ENCODE data around the gene TNS1. TPM values are rescaled to one million over a fixed set of nuclear protein-coding genes. Genes with fewer than 3 reads are reported as not detected.
"Not testable (repeated sequence)": the region's sequence is repeated elsewhere in the genome, so short reads cannot be mapped to it uniquely, and the experiment has no call there.

The TNS1 gene
- total RNA-seq, 1 experiment from 2014 or later: 3.4 TPM

- no peak overlapping the region for H4K91ac ChIP-seq (ENCODE audit: insufficient read length, low read depth, low read length)
- H2BK120ac ChIP-seq (ENCODE audit: low read depth, low read length, poor library complexity, severe bottlenecking): no peak overlapping the region
- H3K27ac ChIP-seq (ENCODE audit: insufficient read length, low read depth, low read length): no peak overlapping the region
- no peak overlapping the region for H2BK5ac ChIP-seq (ENCODE audit: insufficient read length, low read length)
- H3K27me3 Mint-ChIP-seq (ENCODE audit: low read depth): peaks cover 16% of the 10 kb centered on the region
- no peak overlapping the region for H3K23ac ChIP-seq (ENCODE audit: insufficient read length, low read depth, low read length)
- H3K4me1 Mint-ChIP-seq: peaks cover 19 to 50% of the 10 kb centered on the region in 2 experiments; a peak in 3 of 4 replicates
- H3K9me3 Mint-ChIP-seq: no peaks in the 10 kb centered on the region
- H2BK20ac ChIP-seq (ENCODE audit: low read depth, low read length, poor library complexity, severe bottlenecking): no peak overlapping the region
- H3K79me1 ChIP-seq (ENCODE audit: insufficient read depth, low read depth, low read length, poor library complexity, severe bottlenecking): no peaks in the 10 kb centered on the region
- H3K14ac ChIP-seq (ENCODE audit: insufficient read depth, low read length): no peak overlapping the region
- H4K8ac ChIP-seq (replicated peaks; ENCODE audit: insufficient read length, low read depth, low read length): no peak overlapping the region
- no peak overlapping the region for H3K18ac ChIP-seq (ENCODE audit: insufficient read length, low read depth, low read length)
- H4K20me1 ChIP-seq (ENCODE audit: control insufficient read depth, insufficient read depth, insufficient read length): no peaks in the 10 kb centered on the region
- H3K79me2 ChIP-seq (ENCODE audit: insufficient read depth, low read length): no peaks in the 10 kb centered on the region
- H2BK15ac ChIP-seq (ENCODE audit: low read depth, low read length): no peak overlapping the region
- no peak overlapping the region for H3K27ac Mint-ChIP-seq
- H3K4ac ChIP-seq (ENCODE audit: low read depth, low read length): no peak overlapping the region
- no peak for DNase-seq
- H3K4me3 Mint-ChIP-seq: no peak overlapping the region
- TF ChIP-seq, protein P1, sequence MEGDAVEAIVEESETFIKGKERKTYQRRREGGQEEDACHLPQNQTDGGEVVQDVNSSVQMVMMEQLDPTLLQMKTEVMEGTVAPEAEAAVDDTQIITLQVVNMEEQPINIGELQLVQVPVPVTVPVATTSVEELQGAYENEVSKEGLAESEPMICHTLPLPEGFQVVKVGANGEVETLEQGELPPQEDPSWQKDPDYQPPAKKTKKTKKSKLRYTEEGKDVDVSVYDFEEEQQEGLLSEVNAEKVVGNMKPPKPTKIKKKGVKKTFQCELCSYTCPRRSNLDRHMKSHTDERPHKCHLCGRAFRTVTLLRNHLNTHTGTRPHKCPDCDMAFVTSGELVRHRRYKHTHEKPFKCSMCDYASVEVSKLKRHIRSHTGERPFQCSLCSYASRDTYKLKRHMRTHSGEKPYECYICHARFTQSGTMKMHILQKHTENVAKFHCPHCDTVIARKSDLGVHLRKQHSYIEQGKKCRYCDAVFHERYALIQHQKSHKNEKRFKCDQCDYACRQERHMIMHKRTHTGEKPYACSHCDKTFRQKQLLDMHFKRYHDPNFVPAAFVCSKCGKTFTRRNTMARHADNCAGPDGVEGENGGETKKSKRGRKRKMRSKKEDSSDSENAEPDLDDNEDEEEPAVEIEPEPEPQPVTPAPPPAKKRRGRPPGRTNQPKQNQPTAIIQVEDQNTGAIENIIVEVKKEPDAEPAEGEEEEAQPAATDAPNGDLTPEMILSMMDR (conservative IDR thresholded peaks at IDR 0.05): no peak
- H3T11ph ChIP-seq (ENCODE audit: low read length): no peak overlapping the region
- WGBS (ENCODE audit: extremely low coverage, insufficient read length, low lambda C conversion rate): no CpG with 5 or more reads among the region's 7 CpGs
- no peaks in the 10 kb centered on the region; the same call in 1 of the 2 replicates for H3K4me1 ChIP-seq (ENCODE audit: insufficient read depth, low read length)
- H3K9me3 ChIP-seq (ENCODE audit: control insufficient read depth, low read depth, low read length): no peaks in the 10 kb centered on the region
- H2BK12ac ChIP-seq (ENCODE audit: insufficient read length, low read depth, low read length): no peak overlapping the region
- no peak overlapping the region for H4K5ac ChIP-seq (ENCODE audit: insufficient read length, low read depth, low read length)
- H2AK5ac ChIP-seq (ENCODE audit: insufficient read length, low read length): no peak overlapping the region
- no peaks in the 10 kb centered on the region for H3K23me2 ChIP-seq (ENCODE audit: insufficient read length, low read depth, low read length, poor library complexity, severe bottlenecking)
- no peak overlapping the region for H3K4me2 ChIP-seq (ENCODE audit: insufficient read depth, insufficient read length, low read length)
- H3K36me3 Mint-ChIP-seq (ENCODE audit: insufficient read depth in 1 of 3, low read depth in 3 of 3): no peaks in the 10 kb centered on the region
- no peak overlapping the region for H3K9ac ChIP-seq (ENCODE audit: extremely low read depth, insufficient read length, low read length)
- H2AFZ ChIP-seq (ENCODE audit: low read length): no peak overlapping the region
- no peak overlapping the region for H3K56ac ChIP-seq (ENCODE audit: insufficient read length, low read depth, low read length)
- H3K27me3 ChIP-seq (ENCODE audit: insufficient read depth, low read length): no peaks in the 10 kb centered on the region
These were observed 16.7 kb upstream of the TNS1 start for GRCh38 chr2:218019411-218020060.

DNA sequence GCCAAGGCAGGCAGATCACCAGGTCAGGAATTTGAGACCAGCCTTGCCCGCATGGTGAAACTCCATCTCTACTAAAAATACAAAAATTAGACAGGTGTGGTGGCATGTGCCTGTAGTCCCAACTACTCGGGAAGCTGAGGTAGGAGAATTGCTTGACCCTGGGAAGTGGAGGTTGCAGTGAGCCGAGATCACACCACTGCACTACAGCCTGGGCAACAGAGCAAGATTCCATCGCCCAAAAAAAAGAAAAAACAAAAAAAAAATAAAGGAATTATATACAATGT lies 16.0 kb upstream of the TNS1 start:
- H3K23me2 ChIP-seq (ENCODE audit: insufficient read length, low read depth, low read length, poor library complexity, severe bottlenecking); H3K27ac Mint-ChIP-seq; DNase-seq; H3K4me2 ChIP-seq (ENCODE audit: insufficient read depth, insufficient read length, low read length); H3K4ac ChIP-seq (ENCODE audit: low read depth, low read length); H3K4me1 ChIP-seq (ENCODE audit: insufficient read depth, low read length); H2BK20ac ChIP-seq (ENCODE audit: low read depth, low read length, poor library complexity, severe bottlenecking); H3K27me3 ChIP-seq (ENCODE audit: insufficient read depth, low read length); H3K9me3 ChIP-seq (ENCODE audit: control insufficient read depth, low read depth, low read length); H3K79me2 ChIP-seq (ENCODE audit: insufficient read depth, low read length); H3K79me1 ChIP-seq (ENCODE audit: insufficient read depth, low read depth, low read length, poor library complexity, severe bottlenecking); H3K36me3 Mint-ChIP-seq (ENCODE audit: insufficient read depth in 1 of 3, low read depth in 3 of 3); H4K20me1 ChIP-seq (ENCODE audit: control insufficient read depth, insufficient read depth, insufficient read length); H3K23ac ChIP-seq (ENCODE audit: insufficient read length, low read depth, low read length); H3T11ph ChIP-seq (ENCODE audit: low read length); H3K18ac ChIP-seq (ENCODE audit: insufficient read length, low read depth, low read length); H2BK120ac ChIP-seq (ENCODE audit: low read depth, low read length, poor library complexity, severe bottlenecking); H3K4me3 Mint-ChIP-seq; H2BK5ac ChIP-seq (ENCODE audit: insufficient read length, low read length); H4K8ac ChIP-seq (replicated peaks; ENCODE audit: insufficient read length, low read depth, low read length); H3K56ac ChIP-seq (ENCODE audit: insufficient read length, low read depth, low read length); H4K91ac ChIP-seq (ENCODE audit: insufficient read length, low read depth, low read length); H3K14ac ChIP-seq (ENCODE audit: insufficient read depth, low read length); H3K9me3 Mint-ChIP-seq; H2BK15ac ChIP-seq (ENCODE audit: low read depth, low read length); H2AK5ac ChIP-seq (ENCODE audit: insufficient read length, low read length); H2AFZ ChIP-seq (ENCODE audit: low read length); H3K9ac ChIP-seq (ENCODE audit: extremely low read depth, insufficient read length, low read length); H4K5ac ChIP-seq (ENCODE audit: insufficient read length, low read depth, low read length); H3K27ac ChIP-seq (ENCODE audit: insufficient read length, low read depth, low read length); H2BK12ac ChIP-seq (ENCODE audit: insufficient read length, low read depth, low read length): not testable (repeated sequence)
- Mint-ChIP-seq H3K4me1 (peaks cover 19 to 49% of the 10 kb centered on the region in 2 experiments; a peak in 3 of 4 replicates), H3K27me3 (ENCODE audit: low read depth) (peaks cover 23% of the 10 kb centered on the region)
- WGBS (ENCODE audit: extremely low coverage, insufficient read length, low lambda C conversion rate): no CpG with 5 or more reads among the region's 4 CpGs
